Stimulated activated CD4-positive, alpha-beta T cell treated with anti-CD3 and anti-CD28 coated beads, Interleukin-1b, Interleukin-23, amount 100 ng/mL, for 48 hours (primary cell): ENCODE data around the gene VAMP5.
"Not testable (repeated sequence)": the region's sequence is repeated elsewhere in the genome, so short reads cannot be mapped to it uniquely, and the experiment has no call there.

Experiments used
- DNase-seq: peaks from one replicate; pipeline ENCODE4 v3.0.0-alpha.2; 2020

The VAMP5 gene

GRCh38 chr2:85551698-85552678 is 32.2 kb upstream of the VAMP5 start:
- DNase-seq = peak; percentile 85

DNA sequence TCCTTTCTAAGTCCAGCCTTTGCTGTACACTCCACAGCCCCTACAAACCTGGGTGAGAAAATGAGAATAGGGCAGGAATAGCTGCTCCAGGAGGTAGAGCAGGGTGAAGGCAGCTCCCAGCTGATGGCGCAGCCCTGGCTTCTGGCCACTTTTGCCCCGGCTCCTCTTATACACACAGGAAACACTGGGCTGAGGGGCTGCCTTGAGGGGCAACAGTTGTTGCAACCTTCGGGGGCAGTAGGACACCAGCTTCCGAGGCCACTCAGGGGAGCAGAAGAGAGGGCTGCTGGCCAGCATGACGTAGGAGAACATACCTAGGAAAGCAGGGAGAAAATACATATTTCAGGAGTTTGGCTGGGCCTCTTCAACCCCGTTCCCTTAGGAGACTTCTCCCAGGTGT is 31.0 kb upstream of the VAMP5 start:
- DNase-seq = no peak

- DNase-seq = no peak
Measured at GRCh38 chr2:85554980-85555612, 29.1 kb upstream of the VAMP5 start.

- no peak for DNase-seq
Measured at GRCh38 chr2:85557130-85557529, 27.1 kb upstream of the VAMP5 start.

- DNase-seq = no peak
Measured at GRCh38 chr2:85558160-85558559, 26.1 kb upstream of the VAMP5 start.

DNA sequence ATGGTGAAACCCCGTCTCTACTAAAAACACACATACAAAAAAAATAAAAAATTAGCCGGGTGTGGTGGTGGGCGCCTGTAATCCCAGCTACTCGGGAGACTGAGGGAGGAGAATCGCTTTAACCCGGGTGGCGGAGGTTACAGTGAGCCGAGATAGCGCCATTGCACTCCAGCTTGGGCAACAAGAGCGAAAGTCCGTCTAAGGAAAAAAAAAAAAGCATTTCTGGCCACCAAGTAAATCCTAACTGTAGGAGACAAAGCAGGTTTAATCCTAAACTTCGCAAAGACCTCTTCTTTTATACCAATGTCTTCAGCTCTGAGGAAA is 23.9 kb upstream of the VAMP5 start:
- not testable (repeated sequence) for DNase-seq

DNA sequence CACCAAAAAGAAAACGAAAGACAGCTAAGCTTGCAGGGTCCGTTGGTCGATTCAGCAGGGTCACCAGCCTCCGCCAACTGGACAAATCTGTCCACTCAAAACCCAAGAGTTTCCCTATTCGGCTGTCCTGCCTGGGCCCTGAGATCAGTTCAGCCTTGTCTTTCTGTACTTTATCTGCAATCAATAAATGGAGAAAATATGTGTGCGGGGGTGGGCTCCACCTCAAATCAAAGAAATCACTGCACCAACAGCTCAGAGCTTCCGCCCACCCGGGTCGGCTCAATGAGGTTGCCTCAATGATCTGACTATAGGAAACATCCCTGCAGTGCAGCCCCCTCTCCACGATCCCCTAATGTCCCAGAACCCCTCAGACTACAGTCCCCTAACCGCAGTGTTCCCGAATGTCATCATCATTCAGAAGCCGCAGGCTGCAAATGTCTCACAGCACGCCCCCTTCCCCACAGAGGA is 23.4 kb upstream of the VAMP5 start:
- no peak for DNase-seq

DNA sequence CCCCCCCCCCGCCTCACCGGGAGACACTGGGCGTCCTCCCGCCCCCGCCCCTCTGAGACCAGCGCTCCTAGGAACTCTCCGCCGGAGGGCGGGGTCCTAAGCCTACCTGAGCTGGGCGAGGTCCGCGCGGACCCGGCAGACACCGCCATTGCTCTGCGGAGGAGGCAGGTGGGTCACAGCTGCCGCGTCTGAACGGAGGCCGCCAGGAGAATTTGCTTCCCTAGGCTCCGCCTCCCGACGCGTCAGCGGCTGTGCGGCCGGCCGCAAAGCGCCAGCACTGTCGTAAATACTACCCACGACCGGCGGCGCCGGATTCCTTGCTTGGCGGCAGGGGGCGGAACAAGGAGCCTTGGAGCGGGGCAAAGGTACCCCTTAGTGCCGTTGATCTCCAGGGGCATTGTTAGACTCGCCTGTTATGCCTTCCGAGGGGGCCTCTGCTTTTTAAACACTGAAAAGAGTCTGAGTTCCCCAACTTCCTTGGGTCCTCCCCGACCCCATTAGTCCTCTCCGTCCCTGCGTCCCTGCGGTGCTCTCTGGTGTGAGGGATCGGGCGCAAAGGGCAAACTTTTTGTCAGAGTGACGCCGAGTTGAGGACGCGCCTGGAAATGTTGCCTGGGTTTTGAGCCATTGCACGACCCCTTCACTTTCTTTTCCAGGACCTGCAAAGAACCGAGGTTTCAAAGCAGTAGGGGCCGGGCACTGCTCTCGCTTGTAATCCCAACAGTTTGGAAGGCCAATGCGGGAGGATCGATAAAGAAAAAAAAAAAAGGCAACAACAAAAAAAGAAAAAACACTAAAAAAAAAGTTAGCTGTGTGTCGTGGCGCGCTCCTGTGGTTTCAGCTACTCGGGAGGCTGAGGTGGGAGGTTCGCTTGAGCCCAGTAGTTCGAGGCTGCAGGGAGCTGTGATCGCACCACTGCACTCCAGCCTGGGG is 22.7 kb upstream of the VAMP5 start, which contains the start of gene GGCX:
Gene GGCX (minus strand): TSS at position 214 of the 933 bp plus-strand sequence. CDS start 65 bp downstream, at position 149.
- DNase-seq = peak; percentile 95

DNA sequence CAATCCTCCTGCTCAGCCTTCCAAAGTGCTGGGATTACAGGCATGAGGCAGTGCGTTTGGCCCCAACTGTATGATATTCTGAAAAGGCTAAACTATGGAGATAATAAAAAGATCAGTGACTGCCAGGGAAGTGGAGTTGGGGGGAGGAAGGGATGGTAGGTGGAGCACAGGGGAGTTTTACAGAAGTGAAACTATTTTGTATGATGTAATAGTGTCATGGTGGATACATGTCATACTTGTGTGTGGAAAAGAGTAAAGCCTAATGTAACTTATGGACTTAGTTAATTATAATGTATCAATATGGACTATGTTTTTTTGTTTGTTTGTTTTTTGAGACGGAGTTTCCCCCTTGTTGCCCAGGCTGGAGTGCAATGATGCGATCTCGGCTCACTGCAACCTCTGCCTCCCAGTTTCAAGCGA is 20.1 kb upstream of the VAMP5 start:
- no peak for DNase-seq

- no peak for DNase-seq
Measured at GRCh38 chr2:85566265-85566664, 18.0 kb upstream of the VAMP5 start.

GRCh38 chr2:85575739-85576138 is 8.5 kb upstream of the VAMP5 start:
- DNase-seq = no peak

- DNase-seq = no peak
Measured at GRCh38 chr2:85577063-85577385, 7.2 kb upstream of the VAMP5 start.

GRCh38 chr2:85577386-85578242 is 6.6 kb upstream of the VAMP5 start, which contains the start of gene VAMP8:
Gene VAMP8, plus strand, starts transcription at chr2:85577586. Its CDS starts 61 bp downstream, at chr2:85577647.
- DNase-seq = peak; percentile 64

DNA sequence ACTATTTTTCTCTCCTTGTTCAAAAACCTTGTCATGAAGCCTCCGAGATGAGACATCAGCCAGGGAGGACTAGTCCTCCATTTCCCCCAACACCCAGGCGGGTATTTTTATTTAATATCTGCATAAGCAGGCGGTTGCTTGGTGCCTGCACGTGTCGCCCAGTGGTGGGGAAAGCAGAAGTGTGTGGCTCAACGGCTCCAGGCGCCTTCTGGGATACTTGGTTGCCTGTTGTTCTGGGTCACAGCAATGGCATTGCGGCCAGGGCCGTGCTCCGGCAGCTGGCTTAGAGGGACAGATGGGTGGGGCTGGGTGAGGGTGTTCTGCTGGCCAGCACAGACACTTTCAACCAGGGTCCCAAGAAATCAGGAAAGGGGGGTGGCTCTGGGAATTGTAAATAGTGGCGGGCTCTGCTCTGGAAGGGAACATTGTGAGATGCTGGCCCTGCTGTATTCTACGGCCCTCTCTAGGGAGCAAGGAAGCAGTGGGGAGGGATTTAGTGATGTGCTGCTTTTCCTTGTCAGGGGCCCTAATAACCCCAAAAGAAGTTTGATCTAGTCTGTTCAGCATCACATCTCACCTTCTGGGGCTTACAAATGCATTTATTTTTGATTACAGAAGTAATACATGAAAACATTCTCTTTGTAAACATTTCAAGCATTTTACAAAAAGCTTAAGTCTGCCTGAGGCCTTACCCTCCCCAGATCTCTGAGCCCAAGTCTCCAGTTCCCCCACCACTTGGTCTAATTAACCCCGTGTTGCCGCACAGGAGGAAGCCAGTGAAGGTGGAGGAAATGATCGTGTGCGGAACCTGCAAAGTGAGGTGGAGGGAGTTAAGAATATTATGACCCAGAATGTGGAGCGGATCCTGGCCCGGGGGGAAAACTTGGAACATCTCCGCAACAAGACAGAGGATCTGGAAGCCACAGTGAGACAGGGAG is 5.7 kb upstream of the VAMP5 start:
- DNase-seq = no peak

DNA sequence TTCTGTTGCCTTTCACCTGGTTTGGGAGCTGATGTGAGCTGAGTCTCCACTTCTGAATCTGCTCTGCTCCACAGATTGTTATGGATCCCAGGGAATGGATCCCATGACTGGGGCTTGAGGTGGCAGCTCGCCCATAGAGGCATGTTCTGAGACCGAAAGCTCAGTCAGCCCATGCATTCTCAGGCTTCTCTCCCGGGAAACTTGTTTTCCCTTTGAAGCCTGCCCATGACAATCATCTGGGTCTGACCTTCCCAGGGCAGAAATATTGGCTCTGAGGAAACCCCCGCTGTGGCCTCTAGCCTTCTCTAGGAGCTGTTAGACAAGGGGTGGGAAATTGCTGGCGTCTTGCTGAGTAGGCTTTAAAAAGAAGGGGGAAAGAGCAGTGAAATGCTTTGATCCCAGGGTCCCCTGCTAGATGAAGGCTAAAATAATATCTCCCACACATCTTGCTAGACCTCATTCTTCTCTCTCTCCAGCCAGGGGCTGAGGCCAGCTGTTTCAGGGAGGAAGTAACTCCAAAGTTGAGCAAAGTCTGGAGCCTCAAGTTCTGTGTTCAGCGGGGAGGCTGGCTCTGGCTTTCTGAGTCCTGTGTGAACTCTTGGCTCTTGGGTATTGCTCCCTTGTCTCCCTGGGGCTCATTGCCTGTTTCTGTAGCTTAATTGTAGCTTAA is 4.8 kb upstream of the VAMP5 start:
- DNase-seq = no peak

- DNase-seq = no peak
Measured at GRCh38 chr2:85580206-85580605, 4.0 kb upstream of the VAMP5 start.

GRCh38 chr2:85582492-85582891 is 1.7 kb upstream of the VAMP5 start:
- no peak for DNase-seq

- no peak for DNase-seq
Measured at GRCh38 chr2:85583667-85584353, 421 bp upstream of the VAMP5 start.
